ENCODE measurements around the gene PBX2. TPM values are rescaled to one million over a fixed set of nuclear protein-coding genes. Genes with fewer than 3 reads are reported as not detected.
A peak's percentile ranks its signal among the peaks of the same experiment; 100 is the strongest.

The PBX2 gene
- total and polyA plus RNA-seq, 2 of the 4 experiments (the other 2 are of a cell fraction), result 17.7 to 56.8 TPM

- H4K91ac ChIP-seq (ENCODE audit: insufficient read depth, low read depth, low read length), result peak within 1 kb of the TSS; percentile 97
- peak within 1 kb of the TSS; percentile 100 for H4K5ac ChIP-seq (ENCODE audit: low read depth, low read length)
- peak within 1 kb of the TSS; percentile 84 for H2BK20ac ChIP-seq (ENCODE audit: low read depth, low read length)
- WGBS, 2 experiments (ENCODE audit: extremely low coverage in 2 of 2, insufficient read length in 1 of 2), result no CpG with 5 or more reads among the region's 5 CpGs
- H2AK9ac ChIP-seq (replicated peaks; ENCODE audit: low read depth, low read length, poor library complexity), result peak within 1 kb of the TSS; percentile 98
- peak within 1 kb of the TSS; percentile 93 for H2BK120ac ChIP-seq (ENCODE audit: low read depth, low read length)
- ChIA-PET CTCF (no interaction called here), POLR2A (ENCODE audit: unreplicated experiment) (no interaction called here)
- dilution Hi-C loops (cut with HindIII; ENCODE audit: low sequenced_read_pairs, unreplicated experiment), result no loop called here
- H3K23ac ChIP-seq (ENCODE audit: low read depth, low read length), result peak within 1 kb of the TSS; percentile 94; the same call in 1 of the 2 replicates
- H2AK5ac ChIP-seq (ENCODE audit: low read depth, low read length), result peak within 1 kb of the TSS; percentile 100
- no peak for TF ChIP-seq RCOR1 (IDR thresholded peaks at IDR 0.05; ENCODE audit: insufficient replicate concordance, low read length)
- TF ChIP-seq BHLHE40 (IDR thresholded peaks at IDR 0.05; ENCODE audit: low read depth, low read length), result no peak
- no peak for TF ChIP-seq MAFK (IDR thresholded peaks at IDR 0.05; ENCODE audit: low read depth, low read length)
- TF ChIP-seq, protein P1, sequence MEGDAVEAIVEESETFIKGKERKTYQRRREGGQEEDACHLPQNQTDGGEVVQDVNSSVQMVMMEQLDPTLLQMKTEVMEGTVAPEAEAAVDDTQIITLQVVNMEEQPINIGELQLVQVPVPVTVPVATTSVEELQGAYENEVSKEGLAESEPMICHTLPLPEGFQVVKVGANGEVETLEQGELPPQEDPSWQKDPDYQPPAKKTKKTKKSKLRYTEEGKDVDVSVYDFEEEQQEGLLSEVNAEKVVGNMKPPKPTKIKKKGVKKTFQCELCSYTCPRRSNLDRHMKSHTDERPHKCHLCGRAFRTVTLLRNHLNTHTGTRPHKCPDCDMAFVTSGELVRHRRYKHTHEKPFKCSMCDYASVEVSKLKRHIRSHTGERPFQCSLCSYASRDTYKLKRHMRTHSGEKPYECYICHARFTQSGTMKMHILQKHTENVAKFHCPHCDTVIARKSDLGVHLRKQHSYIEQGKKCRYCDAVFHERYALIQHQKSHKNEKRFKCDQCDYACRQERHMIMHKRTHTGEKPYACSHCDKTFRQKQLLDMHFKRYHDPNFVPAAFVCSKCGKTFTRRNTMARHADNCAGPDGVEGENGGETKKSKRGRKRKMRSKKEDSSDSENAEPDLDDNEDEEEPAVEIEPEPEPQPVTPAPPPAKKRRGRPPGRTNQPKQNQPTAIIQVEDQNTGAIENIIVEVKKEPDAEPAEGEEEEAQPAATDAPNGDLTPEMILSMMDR (conservative IDR thresholded peaks at IDR 0.05; ENCODE audit: low read depth, low read length), result no peak
- TF ChIP-seq RFX5 (IDR thresholded peaks at IDR 0.05; ENCODE audit: low read depth, low read length), result no peak
- no peak for TF ChIP-seq MXI1 (IDR thresholded peaks at IDR 0.05; ENCODE audit: borderline replicate concordance, low read depth, low read length)
- no peak for TF ChIP-seq NFE2L2 (IDR thresholded peaks at IDR 0.05; ENCODE audit: low read depth, low read length)
- no peak for TF ChIP-seq MAZ (IDR thresholded peaks at IDR 0.05; ENCODE audit: borderline replicate concordance, low read depth, low read length)
- TF ChIP-seq, protein P2, sequence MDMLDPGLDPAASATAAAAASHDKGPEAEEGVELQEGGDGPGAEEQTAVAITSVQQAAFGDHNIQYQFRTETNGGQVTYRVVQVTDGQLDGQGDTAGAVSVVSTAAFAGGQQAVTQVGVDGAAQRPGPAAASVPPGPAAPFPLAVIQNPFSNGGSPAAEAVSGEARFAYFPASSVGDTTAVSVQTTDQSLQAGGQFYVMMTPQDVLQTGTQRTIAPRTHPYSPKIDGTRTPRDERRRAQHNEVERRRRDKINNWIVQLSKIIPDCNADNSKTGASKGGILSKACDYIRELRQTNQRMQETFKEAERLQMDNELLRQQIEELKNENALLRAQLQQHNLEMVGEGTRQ (IDR thresholded peaks at IDR 0.05; ENCODE audit: low read depth, low read length), result no peak
- TF ChIP-seq FOS (IDR thresholded peaks at IDR 0.05; ENCODE audit: low read depth, low read length), result no peak
- no peak for TF ChIP-seq SMC3 (IDR thresholded peaks at IDR 0.05; ENCODE audit: low read depth, low read length)
- TF ChIP-seq CEBPB (IDR thresholded peaks at IDR 0.05; ENCODE audit: low read depth, low read length), result no peak
- TF ChIP-seq CHD1 (IDR thresholded peaks at IDR 0.05; ENCODE audit: low read depth, low read length), result no peak
- TF ChIP-seq ELK1 (IDR thresholded peaks at IDR 0.05; ENCODE audit: borderline replicate concordance, low read depth, low read length), result no peak
- TF ChIP-seq RAD21 (IDR thresholded peaks at IDR 0.05; ENCODE audit: low read length), result no peak
- no peak for TF ChIP-seq POLR2A (IDR thresholded peaks at IDR 0.05; ENCODE audit: low read depth, low read length)
- BruUV-seq (replicated peaks), result no TSS peak
- H3K4me2 ChIP-seq (ENCODE audit: low read depth, low read length), result peak within 1 kb of the TSS; percentile 87
- peak within 1 kb of the TSS; percentile 77 to 97 for H4K8ac ChIP-seq (ENCODE audit: low read depth in 2 of 2, low read length in 2 of 2)
- peak; percentile 36 for DNase-seq
- no peaks in the 10 kb centered on the region for H4K20me1 ChIP-seq (ENCODE audit: insufficient read depth, low read length)
- no peak for ATAC-seq (ENCODE audit: low read depth)
- H3K27me3 ChIP-seq (ENCODE audit: control insufficient read depth, insufficient read depth, low read length), result no peaks in the 10 kb centered on the region
- no peak within 1 kb of the TSS for H3K4me3 ChIP-seq (ENCODE audit: insufficient read depth, low read depth, low read length)
- peak within 1 kb of the TSS; percentile 92 for H3K27ac ChIP-seq (ENCODE audit: insufficient read depth, low read length)
- in situ Hi-C loops (cut with MboI; ENCODE audit: low sequenced_read_pairs), result loop anchor here (5.0 to 25.0 kb wide), 2 partner anchors 75 to 770 kb away; partner anchors contain the start of genes BRD2 and HLA-DMA
- peak within 1 kb of the TSS; percentile 98 for H3K4ac ChIP-seq (ENCODE audit: low read depth, low read length)
- H3K18ac ChIP-seq (ENCODE audit: low read depth, low read length), result peak within 1 kb of the TSS; percentile 98
- peaks cover 15% of the 10 kb centered on the region for H3K4me1 ChIP-seq (ENCODE audit: control insufficient read depth, insufficient read depth, low read length)
- peaks cover 25% of the 10 kb centered on the region for H3K9me1 ChIP-seq (ENCODE audit: insufficient read depth, low read length)
- H3K9me3 ChIP-seq (ENCODE audit: control insufficient read depth, insufficient read depth, low read length), result no peaks in the 10 kb centered on the region
- H2BK15ac ChIP-seq (ENCODE audit: low read depth, low read length), result peak within 1 kb of the TSS; percentile 90
- H3K56ac ChIP-seq (ENCODE audit: extremely low read depth, insufficient read depth, low read length), result peak within 1 kb of the TSS; percentile 42
- H3K14ac ChIP-seq (replicated peaks; ENCODE audit: low read depth, low read length), result peak within 1 kb of the TSS; percentile 96
- intact Hi-C loops (cut with micrococcal nuclease), result no loop called here
- peak within 1 kb of the TSS; percentile 88 for H2AFZ ChIP-seq (replicated peaks; ENCODE audit: low read length, poor library complexity)
- H2BK5ac ChIP-seq (ENCODE audit: low read depth, low read length, poor library complexity, severe bottlenecking), result peak within 1 kb of the TSS; percentile 95
- peaks cover 4% of the 10 kb centered on the region for H3K36me3 ChIP-seq (ENCODE audit: control insufficient read depth, insufficient read depth, low read length)
- peak within 1 kb of the TSS; percentile 58 for H3K9ac ChIP-seq (ENCODE audit: low read depth, low read length)
- H3K79me1 ChIP-seq (ENCODE audit: low read depth in 1 of 2, low read length in 2 of 2), result peaks cover 20 to 61% of the 10 kb centered on the region in 2 experiments
Observed at GRCh38 chr6:32192608-32193039, 2.6 kb upstream of the PBX2 start, which contains the start of gene GPSM3. Gene GPSM3 (minus strand): TSS chr6:32192643. CDS start chr6:32192513, 130 bp downstream.
